Omental fat pad (tissue), 4 donors: ENCODE measurements around the gene ZNF503. TPM values are rescaled to one million over a fixed set of nuclear protein-coding genes. Genes with fewer than 3 reads are reported as not detected.

ENCODE experiments used
- ATAC-seq: fragments of 150-250 bp; one replicate; pipeline ENCODE4 v1.9.1; 2016; ENCODE audit warnings: mild to moderate bottlenecking, moderate library complexity; ENCODE audit not compliant: low FRiP score
- DNase-seq: peaks from one replicate; pipeline ENCODE4 v3.0.0-alpha.2; 2019; ENCODE audit warnings: low spot score
- total RNA-seq, 4 donors: library from RNA; depleted of rRNA; stranded (reverse); fragments of >200 nt; gene quantifications; one replicate each; pipeline ENCODE4 v1.1.0, GENCODE V29; 2016
- TF ChIP-seq, protein P1 (sequence below), 3 donors: fragments of 450-650 bp; IDR thresholded peaks; one replicate each; pipeline ENCODE4 v1.5.1; 2016 to 2017; ENCODE audit warnings: antibody characterized with exemption in 3 of 3, mild to moderate bottlenecking in 3 of 3, moderate library complexity in 2 of 3

The ZNF503 gene
- total RNA-seq, 4 donors from 2014 or later, result 8.0 to 19.8 (median 11.2) TPM

- DNase-seq (no peak), ATAC-seq (no peak)
- TF ChIP-seq, protein P1, sequence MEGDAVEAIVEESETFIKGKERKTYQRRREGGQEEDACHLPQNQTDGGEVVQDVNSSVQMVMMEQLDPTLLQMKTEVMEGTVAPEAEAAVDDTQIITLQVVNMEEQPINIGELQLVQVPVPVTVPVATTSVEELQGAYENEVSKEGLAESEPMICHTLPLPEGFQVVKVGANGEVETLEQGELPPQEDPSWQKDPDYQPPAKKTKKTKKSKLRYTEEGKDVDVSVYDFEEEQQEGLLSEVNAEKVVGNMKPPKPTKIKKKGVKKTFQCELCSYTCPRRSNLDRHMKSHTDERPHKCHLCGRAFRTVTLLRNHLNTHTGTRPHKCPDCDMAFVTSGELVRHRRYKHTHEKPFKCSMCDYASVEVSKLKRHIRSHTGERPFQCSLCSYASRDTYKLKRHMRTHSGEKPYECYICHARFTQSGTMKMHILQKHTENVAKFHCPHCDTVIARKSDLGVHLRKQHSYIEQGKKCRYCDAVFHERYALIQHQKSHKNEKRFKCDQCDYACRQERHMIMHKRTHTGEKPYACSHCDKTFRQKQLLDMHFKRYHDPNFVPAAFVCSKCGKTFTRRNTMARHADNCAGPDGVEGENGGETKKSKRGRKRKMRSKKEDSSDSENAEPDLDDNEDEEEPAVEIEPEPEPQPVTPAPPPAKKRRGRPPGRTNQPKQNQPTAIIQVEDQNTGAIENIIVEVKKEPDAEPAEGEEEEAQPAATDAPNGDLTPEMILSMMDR (IDR thresholded peaks at IDR 0.05), result no peak
Observed at GRCh38 chr10:75392271-75392670, 9.3 kb downstream of the ZNF503 start.

DNA sequence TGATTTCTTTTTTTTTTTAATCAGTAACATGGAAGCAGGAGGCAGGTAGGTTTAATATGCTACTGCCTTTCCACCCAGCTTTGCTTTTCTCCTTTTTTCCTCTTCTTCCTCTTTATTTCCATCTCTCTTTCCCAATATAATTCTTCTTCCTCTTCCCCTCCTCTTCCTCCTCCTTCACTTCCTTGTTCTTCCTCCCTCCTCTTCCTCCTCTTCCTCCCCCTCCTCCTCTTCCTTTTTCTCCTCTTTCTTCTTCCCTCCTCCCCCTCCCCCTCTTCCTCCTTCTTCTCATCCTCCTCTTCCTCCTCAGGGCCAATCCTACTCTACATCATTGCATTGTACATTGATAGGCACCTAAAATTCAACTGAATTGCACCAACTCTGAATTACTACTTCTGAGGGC lies 11.4 kb downstream of the ZNF503 start:
- DNase-seq, result no peak
- ATAC-seq, result no peak
- TF ChIP-seq, protein P1 (IDR thresholded peaks at IDR 0.05), result no peak

- no peak for DNase-seq
- TF ChIP-seq, protein P1 (IDR thresholded peaks at IDR 0.05), result no peak
- ATAC-seq, result no peak
Observed at GRCh38 chr10:75388082-75388481, 13.5 kb downstream of the ZNF503 start.

DNA sequence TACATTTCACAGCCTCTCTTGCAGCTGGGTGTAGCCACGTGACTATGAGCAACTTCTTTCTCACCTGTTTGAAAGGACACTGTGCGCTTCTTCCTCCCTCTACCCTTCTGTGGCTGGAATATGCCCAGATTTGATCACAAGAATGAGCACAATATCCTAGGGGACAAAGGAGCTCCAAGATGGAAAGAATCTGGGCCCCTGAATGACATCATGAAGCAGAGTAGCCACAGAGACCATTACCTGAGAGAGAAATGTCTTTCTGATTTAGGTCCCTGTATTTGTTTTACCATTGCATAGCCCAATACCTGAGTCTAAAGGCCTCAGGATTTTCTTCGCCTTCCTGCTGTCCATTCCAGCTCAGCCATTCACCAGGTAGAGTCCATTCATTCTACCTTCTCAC lies 15.4 kb downstream of the ZNF503 start:
- TF ChIP-seq, protein P1 (IDR thresholded peaks at IDR 0.05), result no peak
- DNase-seq (no peak), ATAC-seq (no peak)

GRCh38 chr10:75379817-75380216 lies 21.7 kb downstream of the ZNF503 start:
- ATAC-seq (peak; percentile 10), DNase-seq (no peak)
- TF ChIP-seq, protein P1 (IDR thresholded peaks at IDR 0.05), result no peak

- TF ChIP-seq, protein P1 (IDR thresholded peaks at IDR 0.05), result no peak
- ATAC-seq, result no peak
- no peak for DNase-seq
Observed at GRCh38 chr10:75379212-75379724, 22.3 kb downstream of the ZNF503 start.

DNA sequence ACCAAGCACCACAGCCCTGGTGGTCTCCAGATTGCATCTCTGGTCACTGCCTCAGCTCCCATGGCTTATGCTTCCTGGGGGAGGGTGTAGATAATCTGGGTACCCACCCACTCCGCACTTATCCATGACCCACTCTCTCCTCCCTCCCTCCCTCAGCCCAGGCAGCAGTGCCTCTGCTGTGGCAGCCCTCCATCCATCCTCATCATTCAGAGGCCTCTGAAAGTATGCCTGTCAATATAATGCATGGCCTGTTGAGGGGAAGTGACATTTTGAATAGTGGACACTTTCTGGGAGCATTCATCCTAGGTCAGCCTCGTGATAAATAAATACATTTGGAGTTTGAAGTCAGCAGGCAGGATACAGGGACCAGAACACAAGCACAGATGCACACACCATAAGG lies 23.2 kb downstream of the ZNF503 start:
- TF ChIP-seq, protein P1 (IDR thresholded peaks at IDR 0.05), result no peak
- ATAC-seq (no peak), DNase-seq (no peak)
